Stimulated activated CD8-positive, alpha-beta memory T cell treated with anti-CD3 and anti-CD28 coated beads, Interleukin-4, amount 100 ng/mL, for 1 hour (primary cell): ENCODE measurements around the gene C7.
"Not testable (repeated sequence)": the region's sequence is repeated elsewhere in the genome, so short reads cannot be mapped to it uniquely, and the experiment has no call there.

ENCODE experiments used
- DNase-seq, 2 donors: peaks; one replicate each; pipeline ENCODE4 v3.0.0-alpha.2; 2020; ENCODE audit warnings: low read depth in 2 of 2, low spot score in 1 of 2

C7 gene

DNA sequence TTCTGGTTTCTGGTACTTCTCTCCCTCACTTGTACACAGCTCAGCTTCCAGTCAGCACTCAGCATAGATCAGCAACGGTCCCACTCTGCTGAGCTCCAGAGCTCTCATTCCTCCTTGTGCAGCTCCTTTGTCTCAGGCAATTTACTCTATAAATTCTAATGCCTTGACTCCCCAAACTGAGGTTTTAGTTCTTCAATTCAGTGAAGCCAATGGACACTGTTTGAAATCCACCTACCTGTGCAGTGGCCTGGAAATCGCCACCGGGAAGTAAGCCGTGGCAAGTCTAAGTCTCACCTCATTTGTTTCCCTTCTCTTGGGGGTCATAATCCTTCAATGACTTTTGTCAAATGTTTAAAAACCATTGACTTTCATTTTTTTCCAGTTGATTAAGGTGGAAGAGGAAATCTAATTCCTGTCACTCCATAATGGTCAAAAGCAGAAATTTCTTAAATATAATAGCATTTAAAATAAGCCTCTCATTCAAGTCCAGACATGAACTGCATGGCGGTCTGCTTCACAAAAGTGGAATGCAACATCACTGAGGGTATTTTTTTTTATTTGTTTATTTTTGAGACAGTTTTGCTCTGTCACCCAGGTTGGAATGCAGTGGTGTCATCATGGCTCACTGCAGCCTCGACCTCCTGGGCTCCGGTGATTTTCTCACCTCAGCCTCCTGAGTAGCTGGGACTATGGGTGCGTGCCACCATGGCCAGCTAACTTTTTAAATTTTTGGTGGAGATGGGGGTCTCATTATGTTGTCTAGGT, 79.6 kb downstream of the C7 start:
- DNase-seq: no peak

DNA sequence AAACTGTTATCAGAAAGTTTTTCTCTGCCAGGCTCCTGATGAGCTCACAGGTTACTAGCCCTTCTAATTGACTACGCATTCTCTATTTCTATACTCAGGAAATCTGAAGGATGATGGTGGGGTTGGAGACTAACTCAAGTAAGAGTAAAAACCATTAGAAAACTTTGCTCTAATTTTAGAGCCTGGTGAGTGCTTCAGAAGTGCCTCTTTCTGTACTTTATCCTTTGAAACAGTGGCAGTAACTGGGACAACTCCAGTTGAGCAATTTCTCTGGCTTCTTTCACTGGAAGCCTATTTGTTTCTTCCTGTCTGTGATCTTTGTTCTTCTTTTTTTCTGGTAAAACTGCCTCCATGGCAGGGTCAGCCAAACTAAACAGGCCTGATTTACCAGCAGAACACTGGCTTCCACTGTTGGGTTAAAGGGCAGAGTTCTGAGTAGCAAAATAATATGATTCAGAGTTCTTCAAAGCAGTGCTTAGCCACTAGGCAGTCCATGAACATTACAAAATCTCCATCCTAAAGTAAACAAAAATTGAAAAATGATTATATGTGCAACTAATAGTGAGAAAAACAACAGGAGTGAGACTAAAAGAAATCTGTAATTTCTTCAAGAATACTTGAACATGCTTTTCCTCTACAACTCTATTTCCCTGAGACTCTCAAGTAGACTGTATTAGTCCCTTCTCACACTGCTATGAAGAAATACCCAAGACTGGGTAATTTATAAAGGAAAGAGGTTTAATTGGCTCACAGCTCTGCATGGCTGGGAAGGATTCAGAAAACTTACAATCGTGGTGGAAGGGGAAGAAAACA, 82.1 kb downstream of the C7 start:
- DNase-seq: no peak

- no peak for DNase-seq
These were observed 82.8 kb downstream of the C7 start for GRCh38 chr5:40991981-40992559.

- no peak for DNase-seq
These were observed 86.7 kb downstream of the C7 start for GRCh38 chr5:40995801-40996586.

DNA sequence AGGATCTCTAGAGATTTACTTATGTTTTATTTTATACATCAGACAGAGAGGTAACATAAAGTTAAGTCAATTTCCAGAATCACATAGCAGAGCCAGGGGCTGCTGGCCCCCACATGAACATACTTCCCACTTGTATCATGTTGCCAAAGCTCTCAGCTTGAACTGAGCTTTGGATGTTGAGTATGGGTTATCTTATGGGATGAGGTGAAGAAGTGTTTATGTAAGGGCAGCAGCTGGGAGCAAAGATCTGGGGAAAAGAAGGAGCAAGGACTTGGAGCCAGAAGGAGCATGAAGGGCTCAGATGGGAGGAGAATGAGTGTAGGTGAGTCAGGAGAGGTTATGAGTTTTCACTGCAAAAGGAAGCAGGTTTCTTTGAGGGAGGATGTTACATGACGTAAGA, 89.8 kb downstream of the C7 start:
- DNase-seq: no peak

DNA sequence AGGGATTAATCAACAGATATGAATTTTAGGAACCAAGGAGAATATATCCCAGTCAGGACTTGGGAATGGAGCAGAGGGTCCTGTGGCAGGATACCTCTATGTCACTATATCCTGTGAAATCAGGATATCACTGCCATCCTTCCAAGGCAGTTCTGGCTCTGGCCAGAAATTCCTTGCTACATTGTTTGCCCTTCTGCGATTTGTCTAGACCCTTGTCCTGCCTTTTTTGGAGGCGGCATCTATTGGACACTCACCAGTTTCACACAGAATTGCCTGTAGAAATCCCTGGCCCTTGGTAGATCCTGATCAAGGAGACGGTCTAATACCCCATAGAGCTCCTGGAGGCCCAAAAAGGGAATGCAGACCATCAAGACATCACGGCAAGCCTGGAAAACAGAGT, 90.7 kb downstream of the C7 start:
- no peak for DNase-seq

GRCh38 chr5:41003670-41004376, 94.5 kb downstream of the C7 start:
- DNase-seq: no peak

GRCh38 chr5:41004931-41005330, 95.6 kb downstream of the C7 start:
- no peak for DNase-seq

- DNase-seq: no peak
These were observed 99.9 kb downstream of the C7 start for GRCh38 chr5:41009232-41009631.

DNA sequence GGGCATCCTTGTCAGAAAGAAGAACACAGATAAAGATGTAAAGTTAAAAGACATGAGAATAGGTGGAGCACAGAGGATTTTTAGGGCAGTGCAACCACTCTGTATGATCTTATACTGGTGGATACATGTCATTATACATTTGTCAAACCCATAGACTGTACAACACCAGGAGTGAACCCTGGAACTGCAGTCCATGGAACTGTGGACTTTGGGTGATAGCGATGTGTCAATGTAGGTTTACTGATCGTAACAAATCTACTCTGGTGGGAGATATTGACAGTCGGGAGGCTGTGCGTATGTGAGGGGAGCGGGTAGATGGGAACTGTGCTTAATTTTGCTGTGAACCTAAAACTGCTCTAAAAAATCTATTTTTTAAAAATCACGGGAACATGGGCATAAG, 101.3 kb downstream of the C7 start:
- no peak for DNase-seq

DNA sequence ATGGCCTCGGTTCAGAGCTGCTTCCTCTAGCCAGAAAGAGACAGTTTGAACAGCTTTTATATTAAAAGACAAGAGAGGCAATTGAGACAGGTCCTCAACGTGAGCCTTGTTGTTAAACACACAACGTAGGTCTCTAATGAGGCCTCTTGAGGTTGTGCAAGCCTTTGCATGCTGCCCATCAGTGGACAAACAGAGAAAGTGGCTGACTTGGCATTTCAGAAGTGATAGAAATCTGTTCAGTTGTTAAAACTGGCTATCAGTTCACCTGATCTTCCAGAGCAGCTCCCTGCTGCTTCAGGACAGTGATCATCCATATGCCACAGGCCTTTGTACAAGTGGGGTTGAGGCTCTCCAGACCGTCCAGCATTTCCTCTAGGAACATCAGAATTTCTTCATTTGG, 103.0 kb downstream of the C7 start:
- DNase-seq: no peak

GRCh38 chr5:41022600-41022999, 113.3 kb downstream of the C7 start:
- not testable (repeated sequence) for DNase-seq
